ENCODE results near the gene GALNT9. TPM values are rescaled to one million over a fixed set of nuclear protein-coding genes. Genes with fewer than 3 reads are reported as not detected.
"Not testable (repeated sequence)": the region's sequence is repeated elsewhere in the genome, so short reads cannot be mapped to it uniquely, and the experiment has no call there.

GALNT9 gene
- total RNA-seq, 1 experiment from 2014 or later, result not detected

- Histone ChIP-seq H3K27me3 (ENCODE audit: low read length) (no peaks in the 10 kb centered on the region), H3K9me2 (replicated peaks; ENCODE audit: insufficient read depth, low read length) (no peaks in the 10 kb centered on the region), H2AFZ (ENCODE audit: low read length) (no peak overlapping the region), H3K4me1 (ENCODE audit: low read length) (no peaks in the 10 kb centered on the region), H3K36me3 (ENCODE audit: insufficient read depth, low read length) (no peaks in the 10 kb centered on the region), H4K20me1 (ENCODE audit: insufficient read depth, low read depth, low read length) (no peaks in the 10 kb centered on the region; the same call in 1 of the 2 replicates), H3K9me3 (ENCODE audit: low read length) (peaks cover 12% of the 10 kb centered on the region; the same call in 1 of the 2 replicates), H3K4me3 (ENCODE audit: low read length) (no peak overlapping the region), H3K79me2 (ENCODE audit: low read length) (no peaks in the 10 kb centered on the region), H3K9ac (ENCODE audit: low read length) (no peak overlapping the region), H3K4me2 (ENCODE audit: low read depth, low read length, poor library complexity, severe bottlenecking) (no peak overlapping the region), H3K27ac (ENCODE audit: low read length) (no peak overlapping the region)
- DNase-seq, result no peak
These were observed 131.6 kb downstream of the GALNT9 start for GRCh38 chr12:132197581-132198354.

GRCh38 chr12:132196873-132197390, 132.5 kb downstream of the GALNT9 start:
- Histone ChIP-seq H3K4me3 (ENCODE audit: low read length) (no peak overlapping the region), H3K9me3 (ENCODE audit: low read length) (peaks cover 12% of the 10 kb centered on the region; the same call in 1 of the 2 replicates), H3K79me2 (ENCODE audit: low read length) (no peaks in the 10 kb centered on the region), H3K4me2 (ENCODE audit: low read depth, low read length, poor library complexity, severe bottlenecking) (no peak overlapping the region), H3K9me2 (replicated peaks; ENCODE audit: insufficient read depth, low read length) (no peaks in the 10 kb centered on the region), H3K36me3 (ENCODE audit: insufficient read depth, low read length) (no peaks in the 10 kb centered on the region), H4K20me1 (ENCODE audit: insufficient read depth, low read depth, low read length) (no peaks in the 10 kb centered on the region; the same call in 1 of the 2 replicates), H3K27ac (ENCODE audit: low read length) (no peak overlapping the region), H3K4me1 (ENCODE audit: low read length) (no peaks in the 10 kb centered on the region), H2AFZ (ENCODE audit: low read length) (no peak overlapping the region), H3K27me3 (ENCODE audit: low read length) (no peaks in the 10 kb centered on the region), H3K9ac (ENCODE audit: low read length) (no peak overlapping the region)
- DNase-seq, result no peak

GRCh38 chr12:132196038-132196872, 133.1 kb downstream of the GALNT9 start:
- no peak for DNase-seq
- no peaks in the 10 kb centered on the region for H3K9me2 ChIP-seq (replicated peaks; ENCODE audit: insufficient read depth, low read length)

GRCh38 chr12:132195242-132195641, 134.1 kb downstream of the GALNT9 start:
- not testable (repeated sequence) for H3K27ac ChIP-seq (ENCODE audit: low read length); H3K79me2 ChIP-seq (ENCODE audit: low read length); H3K9ac ChIP-seq (ENCODE audit: low read length); H3K4me2 ChIP-seq (ENCODE audit: low read depth, low read length, poor library complexity, severe bottlenecking); H3K9me2 ChIP-seq (replicated peaks; ENCODE audit: insufficient read depth, low read length); H3K36me3 ChIP-seq (ENCODE audit: insufficient read depth, low read length); H3K4me3 ChIP-seq (ENCODE audit: low read length); H3K4me1 ChIP-seq (ENCODE audit: low read length); DNase-seq; H3K27me3 ChIP-seq (ENCODE audit: low read length); H4K20me1 ChIP-seq (ENCODE audit: insufficient read depth, low read depth, low read length); H2AFZ ChIP-seq (ENCODE audit: low read length)
- peaks cover 12% of the 10 kb centered on the region; the same call in 1 of the 2 replicates for H3K9me3 ChIP-seq (ENCODE audit: low read length)

More at GRCh38 chr12:132196038-132196872, 133.1 kb downstream of the GALNT9 start:
- Histone ChIP-seq H3K4me1 (ENCODE audit: low read length) (no peaks in the 10 kb centered on the region), H3K79me2 (ENCODE audit: low read length) (no peaks in the 10 kb centered on the region), H3K4me2 (ENCODE audit: low read depth, low read length, poor library complexity, severe bottlenecking) (no peak overlapping the region), H2AFZ (ENCODE audit: low read length) (no peak overlapping the region), H3K9ac (ENCODE audit: low read length) (no peak overlapping the region), H3K27me3 (ENCODE audit: low read length) (no peaks in the 10 kb centered on the region), H3K9me3 (ENCODE audit: low read length) (peaks cover 12% of the 10 kb centered on the region; the same call in 1 of the 2 replicates), H3K36me3 (ENCODE audit: insufficient read depth, low read length) (no peaks in the 10 kb centered on the region), H3K4me3 (ENCODE audit: low read length) (no peak overlapping the region), H3K27ac (ENCODE audit: low read length) (no peak overlapping the region), H4K20me1 (ENCODE audit: insufficient read depth, low read depth, low read length) (no peaks in the 10 kb centered on the region)

- Histone ChIP-seq H3K79me2 (ENCODE audit: low read length) (no peaks in the 10 kb centered on the region), H3K27ac (ENCODE audit: low read length) (no peak overlapping the region), H3K9me2 (replicated peaks; ENCODE audit: insufficient read depth, low read length) (no peaks in the 10 kb centered on the region), H3K4me3 (ENCODE audit: low read length) (no peak overlapping the region), H2AFZ (ENCODE audit: low read length) (no peak overlapping the region), H3K4me2 (ENCODE audit: low read depth, low read length, poor library complexity, severe bottlenecking) (no peak overlapping the region), H4K20me1 (ENCODE audit: insufficient read depth, low read depth, low read length) (no peaks in the 10 kb centered on the region), H3K4me1 (ENCODE audit: low read length) (peaks cover 10% of the 10 kb centered on the region), H3K9ac (ENCODE audit: low read length) (no peak overlapping the region), H3K27me3 (ENCODE audit: low read length) (no peaks in the 10 kb centered on the region), H3K9me3 (ENCODE audit: low read length) (peaks cover 12% of the 10 kb centered on the region; the same call in 1 of the 2 replicates), H3K36me3 (ENCODE audit: insufficient read depth, low read length) (no peaks in the 10 kb centered on the region)
- DNase-seq, result no peak
These were observed 134.8 kb downstream of the GALNT9 start for GRCh38 chr12:132194556-132194955.

GRCh38 chr12:132194056-132194455, 135.3 kb downstream of the GALNT9 start:
- no peaks in the 10 kb centered on the region for H3K79me2 ChIP-seq (ENCODE audit: low read length)
- no peak overlapping the region for H3K4me2 ChIP-seq (ENCODE audit: low read depth, low read length, poor library complexity, severe bottlenecking)
- H3K36me3 ChIP-seq (ENCODE audit: insufficient read depth, low read length), result no peaks in the 10 kb centered on the region
- no peak for DNase-seq
- H3K27me3 ChIP-seq (ENCODE audit: low read length), result no peaks in the 10 kb centered on the region
- H3K9me2 ChIP-seq (replicated peaks; ENCODE audit: insufficient read depth, low read length), result no peaks in the 10 kb centered on the region
- H3K4me3 ChIP-seq (ENCODE audit: low read length), result no peak overlapping the region
- H3K9ac ChIP-seq (ENCODE audit: low read length), result no peak overlapping the region
- no peaks in the 10 kb centered on the region for H4K20me1 ChIP-seq (ENCODE audit: insufficient read depth, low read depth, low read length)
- H3K9me3 ChIP-seq (ENCODE audit: low read length), result peaks cover 12% of the 10 kb centered on the region; the same call in 1 of the 2 replicates
- H3K4me1 ChIP-seq (ENCODE audit: low read length), result peaks cover 15% of the 10 kb centered on the region
- H2AFZ ChIP-seq (ENCODE audit: low read length), result no peak overlapping the region
- no peak overlapping the region for H3K27ac ChIP-seq (ENCODE audit: low read length)

- H3K9ac ChIP-seq (ENCODE audit: low read length), result no peak overlapping the region
- H3K4me1 ChIP-seq (ENCODE audit: low read length), result peaks cover 18% of the 10 kb centered on the region
- H3K79me2 ChIP-seq (ENCODE audit: low read length), result no peaks in the 10 kb centered on the region
- no peak overlapping the region for H3K4me3 ChIP-seq (ENCODE audit: low read length)
- no peak overlapping the region for H3K4me2 ChIP-seq (ENCODE audit: low read depth, low read length, poor library complexity, severe bottlenecking)
- no peaks in the 10 kb centered on the region for H3K27me3 ChIP-seq (ENCODE audit: low read length)
- no peak overlapping the region for H3K27ac ChIP-seq (ENCODE audit: low read length)
- DNase-seq, result no peak
- peaks cover 12% of the 10 kb centered on the region; the same call in 1 of the 2 replicates for H3K9me3 ChIP-seq (ENCODE audit: low read length)
- H3K36me3 ChIP-seq (ENCODE audit: insufficient read depth, low read length), result no peaks in the 10 kb centered on the region
- H4K20me1 ChIP-seq (ENCODE audit: insufficient read depth, low read depth, low read length), result no peaks in the 10 kb centered on the region
- no peak overlapping the region for H2AFZ ChIP-seq (ENCODE audit: low read length)
- no peaks in the 10 kb centered on the region for H3K9me2 ChIP-seq (replicated peaks; ENCODE audit: insufficient read depth, low read length)
These were observed 137.5 kb downstream of the GALNT9 start for GRCh38 chr12:132191715-132192553.
